CD14-positive monocyte (primary cell): ENCODE measurements around the gene ATP2A2. TPM values are rescaled to one million over a fixed set of nuclear protein-coding genes. Genes with fewer than 3 reads are reported as not detected.

Experiments used
- DNase-seq, 3 donors: peaks; one replicate each; pipeline ENCODE4 v3.0.0-alpha.2; 2011 to 2022
- H2AFZ ChIP-seq: 2 replicates; pipeline ENCODE4 v1.6.0; 2012; ENCODE audit warnings: mild to moderate bottlenecking, low read depth, low read length, inconsistent platforms; ENCODE audit not compliant: insufficient read depth, poor library complexity, severe bottlenecking
- H3K27ac ChIP-seq, 2 donors: 1 replicate in 1 of 2; 2 replicates in 1 of 2; pipeline ENCODE4 v1.5.1; 2012 to 2013; ENCODE audit warnings: low read length in 2 of 2, control low read depth in 1 of 2, inconsistent platforms in 1 of 2, low read depth in 1 of 2, mild to moderate bottlenecking in 1 of 2
- H3K27me3 ChIP-seq, 2 donors: one replicate each; pipeline versions ENCODE4 v1.6.0 to v1.6.1; 2011 to 2013; ENCODE audit warnings: low read length in 2 of 2; ENCODE audit not compliant: control insufficient read depth in 2 of 2, insufficient read depth in 2 of 2
- H3K36me3 ChIP-seq, 2 donors: replicated peaks in 1 of 2; 1 replicate in 1 of 2; 2 replicates in 1 of 2; pipeline versions ENCODE4 v1.5.1 to v1.6.1; 2012 to 2013; ENCODE audit warnings: low read length in 2 of 2, control low read depth in 1 of 2, inconsistent platforms in 1 of 2, mild to moderate bottlenecking in 1 of 2; ENCODE audit not compliant: insufficient read depth in 2 of 2, control insufficient read depth in 1 of 2
- H3K4me1 ChIP-seq, 2 donors: 1 replicate in 1 of 2; 2 replicates in 1 of 2; pipeline versions ENCODE4 v1.5.1 to v1.6.1; 2012 to 2013; ENCODE audit warnings: low read length in 2 of 2, control low read depth in 1 of 2, inconsistent platforms in 1 of 2, mild to moderate bottlenecking in 1 of 2, moderate library complexity in 1 of 2; ENCODE audit not compliant: insufficient read depth in 2 of 2, control insufficient read depth in 1 of 2
- H3K4me2 ChIP-seq: replicated peaks from 2 replicates; pipeline ENCODE3; 2012; ENCODE audit warnings: low read length, moderate library complexity, mild to moderate bottlenecking; ENCODE audit not compliant: poor library complexity, severe bottlenecking; ENCODE audit errors: extremely low read depth
- H3K4me3 ChIP-seq, 3 experiments: fragments of 200-600 bp in 1 of 3; sonication (generic) in 1 of 3; replicated peaks in 1 of 3; 1 replicate in 2 of 3; 2 replicates in 1 of 3; pipeline ENCODE4 v1.5.1; 2011 to 2013; ENCODE audit warnings: low read length in 3 of 3, mild to moderate bottlenecking in 3 of 3, control low read depth in 2 of 3, low read depth in 2 of 3, inconsistent platforms in 1 of 3, moderate library complexity in 1 of 3
- H3K79me2 ChIP-seq: 2 replicates; pipeline ENCODE4 v1.6.0; 2012; ENCODE audit warnings: mild to moderate bottlenecking, control low read depth, inconsistent platforms, low read length, moderate library complexity; ENCODE audit not compliant: insufficient read depth
- H3K9ac ChIP-seq: 2 replicates; pipeline ENCODE4 v1.6.0; 2017; ENCODE audit warnings: low read length, mild to moderate bottlenecking; ENCODE audit not compliant: insufficient read depth, poor library complexity, severe bottlenecking
- H3K9me3 ChIP-seq, 2 donors: replicated peaks in 1 of 2; 1 replicate in 1 of 2; 2 replicates in 1 of 2; pipeline versions ENCODE4 v1.5.1 to v1.6.1; 2012 to 2013; ENCODE audit warnings: low read length in 2 of 2, control low read depth in 1 of 2; ENCODE audit not compliant: control insufficient read depth in 1 of 2, insufficient read depth in 1 of 2
- H4K20me1 ChIP-seq: 2 replicates; pipeline ENCODE4 v1.6.0; 2012; ENCODE audit warnings: mild to moderate bottlenecking, low read length, control low read depth, moderate library complexity; ENCODE audit not compliant: insufficient read depth
- H3K27ac Mint-ChIP-seq, 7 donors: one replicate each; pipeline ENCODE4 v1.8.0; 2020; ENCODE audit warnings: mild to moderate bottlenecking in 7 of 7, mixed read lengths in 7 of 7, moderate library complexity in 6 of 7, inconsistent platforms in 2 of 7
- H3K27me3 Mint-ChIP-seq, 3 donors: one replicate each; pipeline ENCODE4 v1.8.0; 2021 to 2022; ENCODE audit warnings: low read depth in 3 of 3, mild to moderate bottlenecking in 3 of 3, mixed read lengths in 3 of 3, moderate library complexity in 3 of 3, inconsistent platforms in 1 of 3
- H3K36me3 Mint-ChIP-seq, 2 donors: one replicate each; pipeline ENCODE4 v1.8.0; 2020; ENCODE audit warnings: mixed read lengths in 2 of 2, inconsistent platforms in 1 of 2, mild to moderate bottlenecking in 1 of 2
- H3K4me1 Mint-ChIP-seq: one replicate; pipeline ENCODE4 v1.8.0; 2020; ENCODE audit warnings: mild to moderate bottlenecking, mixed read lengths
- H3K4me3 Mint-ChIP-seq, 2 donors: one replicate each; pipeline ENCODE4 v1.8.0; 2020; ENCODE audit warnings: mild to moderate bottlenecking in 2 of 2, mixed read lengths in 2 of 2, moderate library complexity in 1 of 2
- H3K9me3 Mint-ChIP-seq, 7 donors: one replicate each; pipeline ENCODE4 v1.8.0; 2020 to 2022; ENCODE audit warnings: mixed read lengths in 7 of 7, mild to moderate bottlenecking in 6 of 7, moderate library complexity in 6 of 7, inconsistent platforms in 2 of 7
- CTCF ChIP-seq: fragments of 200-600 bp; IDR thresholded peaks from one replicate; pipeline ENCODE4 v1.8.0; 2022; ENCODE audit warnings: antibody characterized with exemption, mild to moderate bottlenecking
- WGBS: methylation state at CpG from one replicate; pipeline ENCODE4 v1.1.5; 2013; ENCODE audit warnings: missing lambda C conversion rate; ENCODE audit not compliant: insufficient coverage; 5-methylcytosine and 5-hydroxymethylcytosine counted together
- intact Hi-C, 2 donors: fragments of 100-400 bp; cut with micrococcal nuclease; formaldehyde crosslinking; loops; one replicate each; pipeline versions ENCODE4 v1.15.0 to v1.15.1; 2023
- polyA plus RNA-seq, 3 donors: library from polyadenylated mRNA; depleted of rRNA in 1 of 3; unstranded in 2 of 3; stranded (reverse) in 1 of 3; fragments of 300-500 nt in 2 of 3; fragments of >200 nt in 1 of 3; fragmentation: Illumina TruSeq in 2 of 3; gene quantifications; 1 replicate in 2 of 3; 2 replicates in 1 of 3; pipeline ENCODE4 v1.2.3, GENCODE V29; 2012 to 2021

The ATP2A2 gene
- polyA plus RNA-seq, 3 donors, result 4.5 to 83.1 (median 6.9) TPM

- Histone ChIP-seq H3K4me3 (no peak overlapping the region), H3K9ac (no peak overlapping the region), H3K79me2 (no peaks in the 10 kb centered on the region), H3K27me3 (no peaks in the 10 kb centered on the region), H2AFZ (no peak overlapping the region), H4K20me1 (no peaks in the 10 kb centered on the region), H3K27ac (no peak overlapping the region), H3K4me1 (peaks cover 39 to 42% of the 10 kb centered on the region in 2 donors), H3K36me3 (no peaks in the 10 kb centered on the region), H3K9me3 (no peaks in the 10 kb centered on the region), H3K4me2 (no peak overlapping the region)
- intact Hi-C loops, result loop anchor here (10.0 kb wide), 1 partner anchor 145 kb away; no protein-coding TSS in a partner anchor
- no peak for DNase-seq
- WGBS, result 92% methylated on average over 6 of the region's 7 CpGs
- Mint-ChIP-seq H3K27me3 (peaks cover 2 to 3% (median 2%) of the 10 kb centered on the region in 3 donors), H3K4me1 (peaks cover 48% of the 10 kb centered on the region), H3K36me3 (peaks cover 0 to 2% of the 10 kb centered on the region in 2 donors), H3K4me3 (no peak overlapping the region), H3K27ac (peak overlapping the region in 4 of 7 donors; percentile 45 to 83 (median 75)), H3K9me3 (peaks cover 0 to 2% (median 0%) of the 10 kb centered on the region in 7 donors)
- no peak for TF ChIP-seq CTCF
Observed at GRCh38 chr12:110249716-110250225, 31.3 kb upstream of the ATP2A2 start.

- Histone ChIP-seq H3K79me2 (no peaks in the 10 kb centered on the region), H3K9ac (no peak overlapping the region), H3K4me3 (no peak overlapping the region), H3K9me3 (no peaks in the 10 kb centered on the region), H2AFZ (no peak overlapping the region), H3K4me1 (peaks cover 50 to 55% of the 10 kb centered on the region in 2 donors), H3K4me2 (no peak overlapping the region), H3K27ac (no peak overlapping the region), H3K36me3 (no peaks in the 10 kb centered on the region), H3K27me3 (no peaks in the 10 kb centered on the region), H4K20me1 (no peaks in the 10 kb centered on the region)
- peaks cover 57% of the 10 kb centered on the region for H3K4me1 Mint-ChIP-seq
- H3K36me3 Mint-ChIP-seq, result peaks cover 0 to 2% of the 10 kb centered on the region in 2 donors
- H3K9me3 Mint-ChIP-seq, result no peaks in the 10 kb centered on the region
- no peak overlapping the region for H3K4me3 Mint-ChIP-seq
- intact Hi-C loops, result no loop called here
- peaks cover 2 to 3% (median 2%) of the 10 kb centered on the region in 3 donors for H3K27me3 Mint-ChIP-seq
- WGBS, result 88% methylated on average over 3 of the region's 7 CpGs
- no peak for TF ChIP-seq CTCF
- no peak for DNase-seq
- no peak overlapping the region for H3K27ac Mint-ChIP-seq
Observed at GRCh38 chr12:110251381-110251780, 29.7 kb upstream of the ATP2A2 start.
